ENCODE data around the gene ASTN2.

DNA sequence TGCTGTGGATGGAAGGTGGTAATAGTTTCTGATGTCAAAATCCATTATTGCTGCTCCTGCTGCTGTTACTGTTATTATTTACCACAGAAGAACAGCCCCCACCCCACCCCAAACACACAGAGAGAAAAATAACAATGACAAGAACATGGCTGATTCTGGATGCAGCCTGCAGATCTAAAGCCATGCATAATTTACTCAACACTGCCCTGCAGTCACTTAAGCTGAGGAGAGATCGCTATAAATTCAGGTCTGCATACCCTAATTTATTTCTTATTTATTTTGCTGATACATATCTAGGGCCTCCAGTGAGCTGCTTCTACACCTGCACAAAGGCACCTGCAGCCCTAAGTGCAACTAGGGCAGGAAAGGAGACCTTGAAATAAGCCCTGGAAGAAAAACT is 595.7 kb downstream of the ASTN2 start:
- no peak for TF ChIP-seq EZH2 (IDR thresholded peaks at IDR 0.05; ENCODE audit: borderline replicate concordance, insufficient read depth, low read length, poor library complexity, severe bottlenecking)
- TF ChIP-seq, protein P1, sequence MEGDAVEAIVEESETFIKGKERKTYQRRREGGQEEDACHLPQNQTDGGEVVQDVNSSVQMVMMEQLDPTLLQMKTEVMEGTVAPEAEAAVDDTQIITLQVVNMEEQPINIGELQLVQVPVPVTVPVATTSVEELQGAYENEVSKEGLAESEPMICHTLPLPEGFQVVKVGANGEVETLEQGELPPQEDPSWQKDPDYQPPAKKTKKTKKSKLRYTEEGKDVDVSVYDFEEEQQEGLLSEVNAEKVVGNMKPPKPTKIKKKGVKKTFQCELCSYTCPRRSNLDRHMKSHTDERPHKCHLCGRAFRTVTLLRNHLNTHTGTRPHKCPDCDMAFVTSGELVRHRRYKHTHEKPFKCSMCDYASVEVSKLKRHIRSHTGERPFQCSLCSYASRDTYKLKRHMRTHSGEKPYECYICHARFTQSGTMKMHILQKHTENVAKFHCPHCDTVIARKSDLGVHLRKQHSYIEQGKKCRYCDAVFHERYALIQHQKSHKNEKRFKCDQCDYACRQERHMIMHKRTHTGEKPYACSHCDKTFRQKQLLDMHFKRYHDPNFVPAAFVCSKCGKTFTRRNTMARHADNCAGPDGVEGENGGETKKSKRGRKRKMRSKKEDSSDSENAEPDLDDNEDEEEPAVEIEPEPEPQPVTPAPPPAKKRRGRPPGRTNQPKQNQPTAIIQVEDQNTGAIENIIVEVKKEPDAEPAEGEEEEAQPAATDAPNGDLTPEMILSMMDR (IDR thresholded peaks at IDR 0.05; ENCODE audit: poor library complexity, severe bottlenecking), result no peak
- TF ChIP-seq POLR2AphosphoS5 (IDR thresholded peaks at IDR 0.05), result no peak
